Brain microvascular endothelial cell (primary cell): ENCODE results near the gene CELF2.

Source experiments
- DNase-seq: peaks from one replicate; pipeline ENCODE4 v3.0.0-alpha.2; 2020
- H3K27ac ChIP-seq: fragments of 250-450 bp; sonication (Bioruptor Pico); 2 replicates; pipeline ENCODE4 v1.5.1; 2020; ENCODE audit warnings: mild to moderate bottlenecking, moderate library complexity
- H3K27me3 ChIP-seq: fragments of 250-450 bp; sonication (Bioruptor Pico); replicated peaks from 2 replicates; pipeline ENCODE4 v1.5.1; 2020; ENCODE audit warnings: mild to moderate bottlenecking
- H3K36me3 ChIP-seq: fragments of 250-450 bp; sonication (Bioruptor Pico); replicated peaks from 2 replicates; pipeline ENCODE4 v1.5.1; 2020; ENCODE audit warnings: mild to moderate bottlenecking
- H3K4me3 ChIP-seq: 2 replicates; pipeline ENCODE4 v1.5.1; 2011; ENCODE audit warnings: low read depth, mild to moderate bottlenecking, control low read depth, low read length, moderate library complexity
- CTCF ChIP-seq: IDR thresholded peaks from 2 replicates; pipeline ENCODE4 v1.5.1; 2011; ENCODE audit warnings: low read depth, mild to moderate bottlenecking, moderate library complexity, low read length, control low read depth, inconsistent platforms; ENCODE audit errors: missing control alignments
- in situ Hi-C: cut with HindIII; loops from 2 replicates; pipeline ENCODE4 v1.10.0; 2017; ENCODE audit warnings: low sequenced_read_pairs, low pct_ligation_motif_present

The CELF2 gene

GRCh38 chr10:11108356-11108755 is 90.7 kb downstream of the CELF2 start:
- Histone ChIP-seq H3K27me3 (no peaks in the 10 kb centered on the region), H3K4me3 (no peak overlapping the region), H3K27ac (no peak overlapping the region), H3K36me3 (no peaks in the 10 kb centered on the region)
- DNase-seq, result no peak
- no peak for TF ChIP-seq CTCF
- in situ Hi-C loops, result no loop called here

GRCh38 chr10:11109590-11109989 is 91.9 kb downstream of the CELF2 start:
- no peak overlapping the region for H3K27ac ChIP-seq
- H3K27me3 ChIP-seq, result no peaks in the 10 kb centered on the region
- no peaks in the 10 kb centered on the region for H3K36me3 ChIP-seq
- in situ Hi-C loops, result no loop called here
- no peak overlapping the region for H3K4me3 ChIP-seq
- no peak for DNase-seq
- no peak for TF ChIP-seq CTCF

- no peak for DNase-seq
- in situ Hi-C loops, result no loop called here
These were observed 92.9 kb downstream of the CELF2 start for GRCh38 chr10:11110539-11110938.

GRCh38 chr10:11111490-11111889 is 93.8 kb downstream of the CELF2 start:
- no peak for TF ChIP-seq CTCF
- no peak overlapping the region for H3K27ac ChIP-seq
- no peaks in the 10 kb centered on the region for H3K36me3 ChIP-seq
- in situ Hi-C loops, result no loop called here
- no peak overlapping the region for H3K4me3 ChIP-seq
- no peak for DNase-seq
- no peaks in the 10 kb centered on the region for H3K27me3 ChIP-seq

More at GRCh38 chr10:11110539-11110938, 92.9 kb downstream of the CELF2 start:
- Histone ChIP-seq H3K36me3 (no peaks in the 10 kb centered on the region), H3K27ac (no peak overlapping the region), H3K4me3 (no peak overlapping the region), H3K27me3 (no peaks in the 10 kb centered on the region)
- no peak for TF ChIP-seq CTCF

- Histone ChIP-seq H3K27ac (no peak overlapping the region), H3K27me3 (no peaks in the 10 kb centered on the region), H3K36me3 (no peaks in the 10 kb centered on the region), H3K4me3 (no peak overlapping the region)
- no peak for DNase-seq
- no peak for TF ChIP-seq CTCF
- in situ Hi-C loops, result no loop called here
These were observed 95.0 kb downstream of the CELF2 start for GRCh38 chr10:11112718-11113117.

- no peak overlapping the region for H3K4me3 ChIP-seq
- no peaks in the 10 kb centered on the region for H3K27me3 ChIP-seq
- no peak for TF ChIP-seq CTCF
- DNase-seq, result no peak
- in situ Hi-C loops, result no loop called here
- no peaks in the 10 kb centered on the region for H3K36me3 ChIP-seq
- no peak overlapping the region for H3K27ac ChIP-seq
These were observed 95.5 kb downstream of the CELF2 start for GRCh38 chr10:11113156-11113555.
